Stimulated activated CD4-positive, alpha-beta T cell treated with anti-CD3 and anti-CD28 coated beads, Interleukin-1b, Interleukin-23, amount 100 ng/mL, for 48 hours (primary cell): ENCODE data around the gene CILP.
"Not testable (repeated sequence)": the region's sequence is repeated elsewhere in the genome, so short reads cannot be mapped to it uniquely, and the experiment has no call there.

Source experiments
- DNase-seq: peaks from one replicate; pipeline ENCODE4 v3.0.0-alpha.2; 2020

Gene CILP

DNA sequence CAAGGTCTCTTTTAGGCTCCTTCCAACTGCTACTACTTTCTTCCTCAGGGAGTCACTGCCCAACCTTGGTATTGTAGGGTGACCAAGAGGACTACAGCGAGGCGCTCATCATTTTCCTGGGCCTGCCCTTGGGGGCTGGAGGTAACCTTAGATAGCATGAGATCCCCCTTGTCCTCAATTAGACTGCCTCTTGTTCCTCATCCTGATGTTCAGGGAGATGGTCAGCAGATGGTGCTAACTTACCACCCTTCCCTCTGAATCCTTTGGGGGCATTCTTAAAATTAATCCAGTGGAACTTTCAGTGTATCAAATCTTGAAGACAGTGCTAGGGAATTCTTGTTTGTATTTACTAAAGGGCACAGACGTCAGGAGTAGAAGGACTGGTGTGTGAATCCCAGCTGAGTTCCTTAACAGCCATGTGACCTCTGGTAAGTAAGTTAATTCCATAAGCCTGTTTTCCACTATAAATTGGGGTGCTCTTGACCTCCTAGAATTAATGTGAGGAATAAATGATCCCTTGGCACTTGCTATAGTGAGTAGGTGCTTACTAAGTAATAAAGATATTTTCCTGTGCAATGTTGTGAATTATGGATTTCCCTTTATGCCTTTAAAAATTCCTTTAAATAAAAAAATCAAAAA lies 22.1 kb downstream of the CILP start:
- no peak for DNase-seq

DNA sequence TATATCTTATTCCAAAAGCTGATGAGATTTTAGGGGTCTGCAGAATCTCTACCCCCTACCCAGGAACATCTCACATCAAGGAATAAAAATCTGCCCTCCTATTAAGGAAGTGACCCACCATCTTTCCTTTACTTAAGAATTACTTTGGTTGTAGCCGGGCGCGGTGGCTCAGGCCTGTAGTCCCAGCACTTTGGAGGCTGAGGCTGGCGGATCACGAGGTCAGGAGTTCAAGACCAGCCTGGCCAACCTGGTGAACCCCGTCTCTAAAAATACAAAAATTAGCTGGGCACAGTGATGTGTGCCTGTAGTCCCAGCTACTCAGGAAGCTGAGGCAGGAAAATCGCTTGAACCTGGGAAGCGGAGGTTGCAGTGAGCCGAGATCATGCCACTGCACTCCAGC lies 22.8 kb downstream of the CILP start:
- not testable (repeated sequence) for DNase-seq

DNA sequence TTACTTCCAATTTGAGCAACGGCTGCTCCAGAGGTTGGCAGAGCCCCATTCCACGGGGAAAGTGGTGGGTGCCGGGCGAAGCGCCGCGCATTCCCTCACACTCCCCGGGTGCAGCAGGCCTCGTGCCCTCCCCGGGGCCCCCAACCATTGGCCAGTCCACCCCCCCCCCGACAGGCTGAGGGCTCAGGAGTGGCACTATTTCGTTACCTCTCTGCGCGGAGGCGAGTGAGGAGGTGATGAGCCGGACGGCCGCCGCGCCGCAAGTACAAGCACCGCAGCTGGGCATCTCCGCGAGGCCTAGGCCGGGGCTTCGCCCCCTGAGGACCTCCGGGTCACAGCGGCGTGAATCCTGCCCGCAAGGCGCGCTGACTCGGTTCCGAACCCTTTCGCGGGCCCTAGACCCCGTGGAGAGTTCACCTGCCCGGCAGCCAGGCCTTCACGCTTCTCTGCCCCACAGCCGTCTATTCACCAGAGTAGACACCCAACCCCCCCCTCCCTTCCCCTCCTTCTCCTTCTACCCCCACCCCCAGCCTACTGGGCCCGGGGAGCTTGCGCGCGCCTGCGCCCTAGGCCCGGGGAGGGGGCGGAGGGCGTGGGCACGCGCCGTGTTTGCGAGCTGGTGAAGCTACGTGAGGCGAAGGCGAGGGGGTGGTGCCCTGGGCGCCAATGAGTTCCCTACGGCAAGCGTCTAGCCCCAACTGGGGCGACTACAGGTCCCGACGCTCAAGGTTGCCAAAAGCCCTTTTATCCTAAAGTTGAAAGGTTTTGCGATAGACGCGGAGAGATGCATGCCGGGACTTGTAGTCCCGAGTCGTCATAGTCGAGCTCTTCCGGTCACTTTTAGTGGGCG lies 26.2 kb downstream of the CILP start, which contains the start of gene CLPX:
Gene CLPX (minus strand): TSS at position 475 of the 850 bp plus-strand sequence. CDS start 189 bp downstream, at position 286.
- DNase-seq = peak; percentile 93

DNA sequence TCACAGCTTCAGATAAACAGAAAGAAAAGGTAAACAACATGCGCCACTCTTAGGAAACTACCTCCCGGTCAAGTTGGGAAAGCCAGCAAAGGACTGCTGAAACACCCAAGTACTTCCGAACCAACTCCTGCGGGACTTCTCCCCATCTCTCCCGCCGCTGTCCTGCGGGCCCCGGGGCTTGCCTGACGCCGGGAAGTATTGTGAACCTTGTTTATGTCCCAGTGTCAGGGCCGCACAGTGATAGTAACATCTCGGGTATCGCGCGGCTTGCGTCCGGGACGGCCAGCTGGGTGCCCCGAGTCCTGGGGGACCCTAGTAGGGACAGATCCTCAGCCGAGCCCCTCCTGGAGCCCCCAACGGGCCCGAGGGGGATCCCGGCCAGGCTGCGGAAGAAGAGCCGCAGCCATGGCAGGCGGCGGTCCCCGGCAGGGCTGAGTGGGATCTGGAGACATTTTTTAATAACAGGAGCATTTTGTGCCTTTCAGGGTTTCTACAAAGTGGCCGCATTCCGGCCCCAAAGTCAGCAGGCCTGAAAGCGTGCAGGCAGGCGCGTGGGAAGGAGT lies 26.9 kb downstream of the CILP start:
- peak; percentile 30 for DNase-seq

DNA sequence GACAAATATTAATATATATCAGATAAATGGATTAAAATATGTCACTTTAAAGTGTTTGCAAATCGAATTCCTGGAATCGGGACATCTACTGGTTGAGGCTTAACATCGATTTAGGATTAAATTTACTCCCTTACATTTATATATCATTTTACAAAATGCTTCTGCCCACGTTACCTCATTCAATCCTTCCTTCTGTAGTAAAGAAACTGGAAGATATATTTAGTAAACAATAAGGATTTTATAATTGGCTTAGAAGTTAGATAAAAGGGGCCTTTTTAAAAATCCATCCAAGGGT lies 27.5 kb downstream of the CILP start:
- DNase-seq = no peak

DNA sequence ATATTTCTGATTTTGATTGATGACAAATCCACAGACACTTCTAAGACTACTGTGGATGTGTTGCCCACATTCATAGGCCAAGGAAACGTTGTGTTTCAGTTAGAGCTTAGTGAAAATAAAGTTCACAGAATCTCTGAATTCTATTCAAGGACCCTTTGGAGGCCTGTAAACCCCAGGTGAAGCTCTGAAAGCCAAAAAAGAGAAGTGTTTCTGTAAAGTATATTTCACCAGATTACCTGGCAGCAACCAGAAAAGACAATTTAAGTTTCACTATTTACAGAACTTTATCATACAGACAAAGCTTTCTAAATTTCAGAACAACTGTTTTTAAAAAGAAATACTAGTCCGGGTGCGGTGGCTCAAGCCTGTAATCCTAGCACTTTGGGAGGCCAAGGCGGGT lies 28.7 kb downstream of the CILP start:
- DNase-seq = no peak

DNA sequence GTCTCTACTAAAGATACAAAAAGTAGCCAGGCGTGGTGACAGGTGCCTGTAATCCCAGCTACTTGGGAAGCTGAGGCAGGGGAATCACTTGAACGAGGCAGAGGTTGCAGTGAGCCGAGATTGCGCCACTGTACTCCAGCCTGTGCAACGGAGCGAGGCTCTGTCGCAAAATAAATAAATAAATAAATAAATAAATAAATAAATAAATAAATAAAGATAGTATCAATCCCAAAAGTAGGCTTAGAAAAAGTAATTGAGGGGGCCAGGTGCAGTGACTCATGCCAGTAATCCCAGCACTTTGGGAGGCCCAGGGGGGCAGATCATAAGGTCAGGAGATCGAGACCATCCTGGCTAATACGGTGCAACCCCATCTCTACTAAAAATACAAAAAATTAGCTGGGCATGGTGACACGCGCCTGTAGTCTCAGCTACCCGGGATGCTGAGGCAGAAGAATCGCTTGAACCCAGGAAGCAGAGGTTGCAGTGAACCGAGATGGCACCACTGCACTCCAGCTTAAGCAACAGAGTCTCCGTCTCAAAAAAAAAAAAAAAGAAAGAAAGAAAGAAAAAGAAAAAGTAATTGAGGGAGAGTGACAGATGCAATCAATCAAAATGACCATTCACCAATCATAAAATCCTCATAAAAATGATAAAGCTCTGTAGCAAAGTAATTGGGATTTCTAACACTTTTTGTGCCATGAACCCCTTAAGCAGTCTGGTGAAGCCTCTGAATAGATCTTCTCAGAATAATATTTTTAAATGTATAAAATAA lies 29.5 kb downstream of the CILP start:
- DNase-seq = not testable (repeated sequence)

DNA sequence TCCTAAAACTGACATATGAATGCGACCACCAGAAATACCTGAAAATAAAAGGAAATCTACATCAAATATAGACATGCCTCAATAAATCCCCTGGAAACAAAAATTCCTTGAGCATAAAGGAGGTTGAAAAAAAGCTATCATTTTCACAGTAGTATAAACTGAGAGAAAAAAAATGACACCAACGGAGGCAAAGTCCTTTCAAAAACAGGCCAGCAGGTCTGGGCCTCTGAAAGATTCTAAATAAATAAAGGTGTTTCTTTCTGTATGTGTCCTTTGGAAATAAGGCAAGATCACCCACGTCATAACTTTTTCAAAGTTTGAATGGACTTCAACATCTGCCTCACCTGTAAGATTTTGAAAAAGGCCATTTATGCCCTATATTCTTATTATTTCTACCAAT lies 31.1 kb downstream of the CILP start:
- no peak for DNase-seq

DNA sequence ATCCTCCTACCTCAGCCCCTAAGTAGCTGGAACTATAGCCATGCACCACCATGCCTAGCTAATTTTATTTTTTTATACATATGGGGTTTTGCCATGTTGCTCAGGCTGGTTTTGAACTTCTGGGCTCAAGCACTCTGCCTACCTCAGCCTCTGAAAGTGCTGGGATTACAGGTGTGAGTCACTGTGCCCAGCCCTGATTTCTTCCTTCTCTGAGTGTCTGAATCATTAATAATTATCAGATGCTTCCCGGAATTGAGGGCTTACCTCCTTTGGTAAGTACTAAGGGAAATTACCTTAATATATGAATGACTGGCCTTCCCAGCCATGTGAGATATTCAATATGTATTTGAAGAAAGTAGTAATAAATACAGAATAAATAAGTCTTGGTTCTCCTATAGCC lies 33.4 kb downstream of the CILP start:
- no peak for DNase-seq

DNA sequence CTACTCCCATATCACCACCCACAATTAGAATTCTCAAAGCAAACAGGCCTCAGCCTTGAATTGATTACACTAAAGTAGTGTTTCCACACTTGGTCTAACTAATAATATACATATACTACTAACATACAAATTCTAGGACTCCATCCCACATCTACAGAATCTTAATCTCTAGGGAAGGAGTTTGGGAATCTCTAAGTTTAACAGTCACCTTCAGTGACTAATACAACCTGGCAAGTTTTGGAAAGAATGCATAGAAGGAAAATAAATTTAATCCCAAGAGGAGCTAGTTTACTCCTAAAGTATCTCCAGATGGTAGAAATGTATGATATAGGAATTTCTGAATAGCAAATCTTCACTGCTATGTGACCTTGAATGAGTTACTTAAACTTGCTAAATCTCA lies 35.2 kb downstream of the CILP start:
- no peak for DNase-seq

DNA sequence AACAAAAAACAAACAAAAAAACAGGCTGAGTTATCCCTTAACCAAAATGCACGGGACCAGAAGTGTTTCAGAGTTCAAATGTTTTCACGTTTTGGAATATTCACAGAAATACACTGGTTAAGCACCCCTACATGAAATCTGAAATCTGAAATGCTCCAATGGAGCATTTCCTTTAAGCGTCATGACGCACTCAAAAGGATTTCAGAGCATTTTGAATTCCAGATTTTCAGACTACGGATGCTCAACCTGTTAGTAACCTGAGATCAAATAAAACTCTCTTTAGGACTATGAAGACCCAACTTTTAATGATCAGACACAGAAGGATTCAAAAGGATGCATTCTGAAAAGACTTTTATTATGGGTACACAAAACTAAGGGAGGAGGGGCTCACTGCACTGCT lies 35.8 kb downstream of the CILP start:
- DNase-seq = no peak

DNA sequence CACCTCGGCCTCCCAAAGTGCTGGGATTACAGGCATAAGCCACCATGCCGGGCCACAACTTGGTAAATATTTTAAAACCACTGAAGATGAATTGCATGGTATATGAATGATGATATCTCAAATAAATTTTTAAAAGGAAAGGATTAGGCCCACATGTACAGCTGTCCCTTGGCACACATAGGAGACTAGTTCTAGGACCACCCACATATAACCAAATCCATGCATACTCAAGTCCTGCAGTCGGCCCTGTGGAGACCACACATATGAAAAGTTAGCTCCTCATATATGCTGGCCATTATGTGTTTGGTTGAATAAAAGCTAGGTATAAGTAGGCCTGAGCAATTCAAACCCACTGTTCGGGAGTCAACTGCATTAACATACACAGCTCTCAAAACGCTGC lies 36.8 kb downstream of the CILP start:
- DNase-seq = no peak

DNA sequence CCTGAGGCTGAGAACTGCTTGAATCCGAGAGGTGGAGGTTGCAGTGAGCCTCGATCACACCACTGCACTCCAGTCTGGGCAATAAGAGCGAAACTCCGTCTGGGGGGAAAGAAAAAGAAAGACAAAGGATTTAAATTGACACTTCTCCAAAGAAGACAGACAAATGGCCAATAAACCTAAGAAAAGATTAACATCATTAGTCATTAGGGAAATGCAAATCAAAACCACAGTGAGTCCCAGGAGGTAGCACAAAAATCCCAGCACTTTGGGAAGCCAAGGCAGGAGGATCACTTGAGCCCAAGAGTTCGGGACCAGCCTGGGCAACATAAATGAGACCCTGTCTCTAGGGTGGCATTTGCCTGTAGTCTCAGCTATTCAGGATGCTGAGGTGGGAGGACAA lies 38.7 kb downstream of the CILP start:
- DNase-seq = no peak

DNA sequence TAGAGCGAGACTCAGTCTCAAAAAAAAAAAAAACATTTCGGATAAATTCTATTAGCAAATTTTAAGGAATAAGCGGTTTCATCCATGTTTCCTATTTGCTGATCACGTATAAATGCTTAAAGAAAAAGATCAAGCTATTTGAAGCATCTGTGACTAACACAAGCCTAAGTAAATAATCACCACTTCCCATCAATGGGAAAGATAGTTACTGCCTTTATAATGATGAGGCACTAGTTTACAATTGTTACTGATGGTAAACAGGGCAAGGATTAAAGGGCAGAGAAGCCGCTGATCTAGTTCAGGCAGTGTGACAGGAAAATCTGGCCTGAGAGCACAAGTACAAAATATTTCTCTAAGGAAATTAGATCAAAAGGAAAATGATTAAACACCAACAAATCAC lies 39.8 kb downstream of the CILP start:
- no peak for DNase-seq

DNA sequence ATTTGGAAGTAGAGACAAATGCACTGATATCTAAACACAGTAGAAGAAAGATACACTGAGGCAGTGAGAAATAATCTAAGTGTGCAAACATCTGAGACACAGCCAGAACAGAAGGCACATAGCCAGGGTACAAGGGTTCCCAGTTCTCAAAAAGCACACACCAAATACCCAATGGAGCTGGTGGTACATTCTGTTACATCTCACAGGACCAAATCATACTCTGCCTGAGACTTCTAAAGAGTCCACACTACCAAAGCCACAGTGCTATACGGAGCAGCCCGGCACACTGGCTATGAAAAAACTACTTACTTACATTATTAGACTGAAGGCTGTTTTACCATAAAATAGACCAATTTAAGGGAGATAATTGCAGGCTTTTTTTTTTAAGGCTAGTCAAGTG lies 45.4 kb downstream of the CILP start:
- no peak for DNase-seq

DNA sequence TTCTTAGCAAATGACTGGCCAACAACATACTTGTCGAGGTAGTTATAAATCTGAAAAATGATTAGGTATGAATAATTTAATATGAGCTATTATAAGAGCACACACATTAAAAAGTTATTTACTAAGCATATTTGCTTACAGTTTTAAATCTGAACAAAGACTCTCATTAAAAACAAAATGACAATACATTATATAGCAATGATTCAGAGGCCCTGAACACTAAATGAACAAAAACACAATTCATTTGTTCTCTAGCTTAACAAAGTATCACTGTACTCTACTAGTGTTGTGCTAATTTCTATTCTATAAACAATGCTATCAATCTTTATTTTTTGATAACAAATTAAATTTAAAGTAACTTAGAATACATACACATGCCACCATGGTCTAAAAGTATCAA lies 47.1 kb downstream of the CILP start:
- no peak for DNase-seq

DNA sequence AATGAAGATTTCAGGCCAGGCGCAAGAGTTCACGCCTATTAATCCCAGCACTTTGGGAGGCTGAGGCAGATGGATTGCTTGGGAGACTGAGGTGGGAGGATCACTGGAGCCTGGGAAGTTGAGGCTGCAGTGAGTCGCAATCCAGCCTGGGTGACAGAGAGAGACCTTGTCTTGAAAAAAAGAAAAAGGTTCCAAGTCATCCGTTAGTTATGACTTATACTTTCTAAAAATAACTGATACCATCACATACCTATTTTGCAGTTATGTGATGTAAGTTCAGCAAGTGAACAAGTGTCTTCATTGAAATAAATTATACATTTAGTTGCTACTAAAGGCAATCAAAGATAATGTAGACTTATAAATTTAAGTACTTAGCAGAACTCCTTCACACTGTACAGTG lies 48.2 kb downstream of the CILP start:
- DNase-seq = no peak

DNA sequence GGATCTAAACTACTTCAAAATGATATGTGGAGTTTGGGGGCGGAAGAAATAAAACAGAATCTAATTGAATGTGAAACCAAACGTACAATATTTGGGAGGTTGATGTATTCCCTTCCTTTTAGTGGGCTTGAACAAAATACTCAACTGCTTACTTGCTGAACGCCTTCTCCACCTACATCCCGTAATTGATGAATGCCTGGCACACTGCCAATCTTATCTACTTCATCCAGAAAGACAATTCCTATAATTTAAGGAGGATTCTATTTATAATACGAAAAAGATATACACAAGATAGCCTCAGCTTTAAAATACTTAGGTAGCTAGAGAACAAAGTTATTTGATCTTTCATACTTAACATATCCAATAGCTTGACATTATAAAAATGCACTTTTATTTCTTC lies 54.6 kb downstream of the CILP start:
- DNase-seq = no peak

DNA sequence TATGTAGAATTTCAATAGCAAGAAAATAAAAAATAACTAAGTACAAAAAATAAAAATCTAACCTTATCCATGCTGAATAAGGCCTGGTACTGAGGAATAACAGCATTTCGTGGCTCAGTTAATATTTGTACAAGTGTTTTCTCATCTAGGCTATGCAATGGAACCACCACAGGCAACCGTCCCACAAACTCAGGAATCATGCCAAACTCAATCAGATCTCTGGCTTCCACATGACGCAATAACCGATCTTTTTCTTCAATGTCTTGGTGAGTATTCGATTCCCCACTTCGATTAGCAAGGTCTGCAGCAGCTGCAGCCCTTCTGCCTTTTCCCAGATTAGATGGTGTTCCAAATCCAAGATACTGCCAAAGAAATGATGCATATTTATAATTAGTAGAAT lies 56.6 kb downstream of the CILP start:
- DNase-seq = no peak

DNA sequence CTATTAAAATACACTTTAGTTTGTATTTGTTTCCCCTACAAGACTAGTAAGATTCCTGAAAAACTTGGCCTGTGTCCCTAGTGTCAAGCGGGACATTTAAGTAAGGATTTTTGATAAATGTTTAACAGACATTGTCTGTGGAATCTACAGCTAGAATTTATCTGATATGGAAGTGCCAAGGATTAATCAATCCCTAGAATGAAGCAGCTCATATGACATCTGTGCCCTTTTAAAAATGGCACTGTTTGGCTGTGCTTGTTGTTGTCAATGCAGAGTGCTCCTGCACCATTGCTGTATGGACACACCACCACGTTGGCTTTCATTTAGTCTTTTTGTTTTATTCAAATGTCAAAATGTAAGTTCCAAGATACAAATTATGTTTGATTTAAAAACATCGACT lies 63.4 kb downstream of the CILP start:
- DNase-seq = no peak

DNA sequence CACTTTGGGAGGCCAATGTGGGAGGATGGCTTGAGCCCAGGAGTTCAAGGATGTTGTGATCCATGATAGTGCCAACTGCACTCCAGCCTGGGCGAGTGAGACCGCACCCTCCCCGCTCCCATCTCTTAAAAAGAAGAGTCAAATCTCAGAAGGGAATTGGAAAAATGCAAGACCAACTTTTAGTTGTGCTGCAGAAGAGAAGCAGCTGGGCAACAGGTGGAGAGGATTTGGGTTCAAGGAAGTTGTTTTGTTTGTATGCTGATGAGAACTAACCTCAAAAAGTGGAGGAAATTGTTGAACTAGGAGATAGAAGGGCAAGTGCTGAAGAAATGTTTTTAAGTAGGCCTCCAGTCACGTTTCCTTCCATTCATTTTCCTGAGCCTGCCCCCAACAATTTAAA lies 64.8 kb downstream of the CILP start:
- no peak for DNase-seq
